GM12873 (cell line): ENCODE measurements around the gene PCDHGA8.

Experiments
- TF ChIP-seq, protein P1 (sequence below): IDR thresholded peaks from 2 replicates; pipeline ENCODE4 v1.5.1; 2012; ENCODE audit warnings: low read depth, mild to moderate bottlenecking, moderate library complexity, low read length, control low read depth; ENCODE audit not compliant: insufficient read depth; ENCODE audit errors: missing control alignments

The PCDHGA8 gene

DNA sequence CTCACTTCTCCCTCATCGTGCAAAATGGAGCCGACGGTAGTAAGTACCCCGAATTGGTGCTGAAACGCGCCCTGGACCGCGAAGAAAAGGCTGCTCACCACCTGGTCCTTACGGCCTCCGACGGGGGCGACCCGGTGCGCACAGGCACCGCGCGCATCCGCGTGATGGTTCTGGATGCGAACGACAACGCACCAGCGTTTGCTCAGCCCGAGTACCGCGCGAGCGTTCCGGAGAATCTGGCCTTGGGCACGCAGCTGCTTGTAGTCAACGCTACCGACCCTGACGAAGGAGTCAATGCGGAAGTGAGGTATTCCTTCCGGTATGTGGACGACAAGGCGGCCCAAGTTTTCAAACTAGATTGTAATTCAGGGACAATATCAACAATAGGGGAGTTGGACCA lies 38.9 kb downstream of the PCDHGA8 start:
- TF ChIP-seq, protein P1, sequence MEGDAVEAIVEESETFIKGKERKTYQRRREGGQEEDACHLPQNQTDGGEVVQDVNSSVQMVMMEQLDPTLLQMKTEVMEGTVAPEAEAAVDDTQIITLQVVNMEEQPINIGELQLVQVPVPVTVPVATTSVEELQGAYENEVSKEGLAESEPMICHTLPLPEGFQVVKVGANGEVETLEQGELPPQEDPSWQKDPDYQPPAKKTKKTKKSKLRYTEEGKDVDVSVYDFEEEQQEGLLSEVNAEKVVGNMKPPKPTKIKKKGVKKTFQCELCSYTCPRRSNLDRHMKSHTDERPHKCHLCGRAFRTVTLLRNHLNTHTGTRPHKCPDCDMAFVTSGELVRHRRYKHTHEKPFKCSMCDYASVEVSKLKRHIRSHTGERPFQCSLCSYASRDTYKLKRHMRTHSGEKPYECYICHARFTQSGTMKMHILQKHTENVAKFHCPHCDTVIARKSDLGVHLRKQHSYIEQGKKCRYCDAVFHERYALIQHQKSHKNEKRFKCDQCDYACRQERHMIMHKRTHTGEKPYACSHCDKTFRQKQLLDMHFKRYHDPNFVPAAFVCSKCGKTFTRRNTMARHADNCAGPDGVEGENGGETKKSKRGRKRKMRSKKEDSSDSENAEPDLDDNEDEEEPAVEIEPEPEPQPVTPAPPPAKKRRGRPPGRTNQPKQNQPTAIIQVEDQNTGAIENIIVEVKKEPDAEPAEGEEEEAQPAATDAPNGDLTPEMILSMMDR, result no peak

DNA sequence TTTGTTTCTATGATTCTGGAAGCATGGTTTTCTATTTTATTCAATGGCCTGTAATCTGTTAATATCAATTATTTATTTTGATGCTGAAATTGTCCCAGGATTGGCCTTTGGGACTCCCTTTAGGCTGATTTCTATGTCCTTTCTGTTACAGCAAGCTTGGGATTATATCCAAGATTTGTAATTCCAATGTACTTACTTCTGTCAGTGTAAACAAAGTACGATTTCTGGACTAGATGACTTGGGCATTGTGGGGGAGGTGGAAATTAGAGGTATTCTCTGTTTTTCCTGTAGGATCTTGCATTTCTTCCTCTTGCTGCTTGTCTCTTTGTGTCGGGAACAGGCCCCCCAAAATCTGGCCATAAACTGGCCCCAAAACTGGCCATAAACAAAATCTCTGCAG lies 41.6 kb downstream of the PCDHGA8 start:
- TF ChIP-seq, protein P1, result no peak

DNA sequence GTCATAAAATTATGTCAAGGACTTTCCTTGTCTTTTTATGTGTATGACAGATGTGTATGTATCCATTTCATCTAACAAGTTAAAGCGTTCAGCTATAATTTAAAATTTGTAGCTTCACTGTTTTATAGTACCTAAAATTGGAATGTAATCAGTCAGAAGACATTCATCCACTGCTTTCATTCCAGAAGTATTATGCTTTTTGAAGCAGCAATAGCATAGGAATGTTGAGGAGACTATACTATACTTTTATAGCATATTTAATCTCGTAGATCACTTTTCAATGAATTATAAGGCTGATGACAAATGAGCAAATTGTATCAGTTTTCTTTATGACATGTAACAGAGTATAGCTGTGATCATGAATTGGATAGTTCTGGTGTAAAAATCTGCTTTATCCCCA lies 44.8 kb downstream of the PCDHGA8 start:
- TF ChIP-seq, protein P1, result no peak

DNA sequence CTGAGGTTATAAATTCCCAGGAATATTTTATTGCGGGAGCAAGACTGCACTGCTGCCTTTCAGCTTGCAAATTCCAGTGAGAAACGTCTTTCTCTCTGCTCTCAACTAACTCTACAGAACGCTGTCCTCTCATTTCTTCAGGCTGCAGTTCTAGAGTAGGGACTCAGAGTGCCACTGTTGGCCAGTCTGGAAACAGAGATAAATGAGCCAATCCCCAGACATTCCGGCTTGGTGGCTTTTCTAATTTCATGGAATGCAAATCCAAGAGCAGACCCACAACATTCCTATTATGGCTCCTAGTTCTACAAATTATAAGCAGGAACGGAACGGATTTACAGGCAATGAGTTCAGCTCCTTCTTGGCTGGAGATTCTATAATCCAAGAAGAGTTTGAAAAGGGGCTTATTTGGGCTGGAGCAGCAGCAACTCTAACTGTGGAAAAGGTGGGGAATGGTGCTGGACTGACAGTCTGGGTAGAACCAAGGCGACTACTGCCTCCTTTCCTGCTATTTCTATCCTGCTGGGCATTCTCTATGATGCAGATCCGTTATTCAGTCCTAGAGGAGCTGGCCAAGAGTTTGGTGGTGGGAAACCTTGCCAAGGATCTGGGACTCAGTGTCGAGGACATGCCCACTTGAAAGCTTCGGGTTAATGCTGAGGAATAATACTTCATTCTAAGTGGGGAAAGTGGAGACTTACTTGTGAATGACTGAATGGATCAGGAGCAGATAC lies 47.1 kb downstream of the PCDHGA8 start:
- TF ChIP-seq, protein P1, result no peak

DNA sequence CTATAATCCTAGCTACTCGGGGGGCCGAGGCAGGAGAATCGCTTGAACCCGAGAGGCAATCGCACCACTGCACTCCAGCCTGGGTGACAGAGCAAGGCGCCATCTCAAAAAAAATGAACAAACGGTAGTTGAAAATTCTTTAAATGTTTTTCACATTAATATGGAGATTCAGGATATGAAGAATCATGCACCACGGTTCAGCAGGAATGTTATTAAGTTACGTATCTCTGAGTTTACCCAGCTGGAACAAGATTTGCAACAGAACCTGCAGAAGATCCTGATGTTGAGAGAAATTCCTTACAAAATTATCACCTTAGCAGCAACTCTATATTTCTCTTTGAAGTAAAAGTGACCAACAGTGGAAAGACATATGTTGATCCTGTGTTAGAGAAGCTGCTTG lies 47.9 kb downstream of the PCDHGA8 start:
- TF ChIP-seq, protein P1, result no peak

DNA sequence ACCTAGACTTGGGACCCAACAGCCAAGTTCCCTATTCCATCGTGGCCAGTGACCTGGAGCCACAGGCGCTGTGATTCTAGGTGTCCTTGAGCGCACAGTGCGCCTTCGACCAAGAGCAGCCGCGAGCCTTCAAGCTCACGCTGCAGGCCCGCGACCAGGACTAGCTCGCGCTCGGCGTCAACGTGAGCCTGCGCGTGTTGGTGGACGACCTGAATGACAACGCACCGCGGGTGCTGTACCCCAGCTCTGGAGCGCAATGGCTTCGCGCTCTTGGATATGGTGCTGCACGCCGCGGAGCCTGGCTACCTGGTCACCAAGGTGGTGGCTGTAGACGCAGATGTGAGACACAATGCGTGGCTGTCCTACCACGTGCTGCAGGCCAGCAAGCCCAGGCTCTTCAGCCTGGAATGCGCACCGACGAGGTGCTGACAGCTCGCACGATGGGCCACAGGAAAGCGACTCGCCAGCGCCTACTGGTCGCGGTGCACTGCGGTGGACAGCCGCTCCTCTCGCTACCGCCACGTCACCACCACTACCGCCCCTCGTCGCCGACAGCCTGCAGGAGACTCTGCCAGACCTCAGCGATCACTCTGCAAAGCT lies 49.2 kb downstream of the PCDHGA8 start:
- TF ChIP-seq, protein P1, result no peak
